Stimulated activated memory B cell treated with anti-CD40 and anti-IgM and Interleukin-4, amounts not matched to agents 10 μg/mL and 1 μg/mL and 100 μg/mL, for 72 hours (primary cell): ENCODE results near the gene TAL1.

Experiments
- ATAC-seq: fragments of 150-1000 bp; cut with Tn5 transposase; 2 replicates; pipeline ENCODE4 v1.10.0; 2021
- H3K27ac Mint-ChIP-seq: one replicate; pipeline ENCODE4 v1.8.0; 2022; ENCODE audit warnings: mild to moderate bottlenecking, mixed read lengths
- H3K27me3 Mint-ChIP-seq: one replicate; pipeline ENCODE4 v1.8.0; 2022; ENCODE audit warnings: mixed read lengths
- H3K36me3 Mint-ChIP-seq: one replicate; pipeline ENCODE4 v1.8.0; 2022; ENCODE audit warnings: mixed read lengths
- H3K4me1 Mint-ChIP-seq: one replicate; pipeline ENCODE4 v1.8.0; 2022; ENCODE audit warnings: mixed read lengths
- H3K4me3 Mint-ChIP-seq: one replicate; pipeline ENCODE4 v1.8.0; 2022; ENCODE audit warnings: mild to moderate bottlenecking, moderate library complexity, mixed read lengths
- H3K9me3 Mint-ChIP-seq: one replicate; pipeline ENCODE4 v1.8.0; 2022; ENCODE audit warnings: mixed read lengths

TAL1 gene

GRCh38 chr1:47235241-47235681, 3.2 kb upstream of the TAL1 start:
- H3K27ac Mint-ChIP-seq = no peak overlapping the region
- ATAC-seq = no peak
- peaks cover 60% of the 10 kb centered on the region for H3K27me3 Mint-ChIP-seq
- no peaks in the 10 kb centered on the region for H3K36me3 Mint-ChIP-seq
- no peaks in the 10 kb centered on the region for H3K9me3 Mint-ChIP-seq
- no peak overlapping the region for H3K4me3 Mint-ChIP-seq
- peaks cover 20% of the 10 kb centered on the region for H3K4me1 Mint-ChIP-seq

GRCh38 chr1:47233186-47233585, 1.2 kb upstream of the TAL1 start:
- no peaks in the 10 kb centered on the region for H3K9me3 Mint-ChIP-seq
- no peak overlapping the region for H3K4me3 Mint-ChIP-seq
- H3K4me1 Mint-ChIP-seq = peaks cover 33% of the 10 kb centered on the region
- H3K36me3 Mint-ChIP-seq = no peaks in the 10 kb centered on the region
- H3K27ac Mint-ChIP-seq = no peak overlapping the region
- no peak for ATAC-seq
- H3K27me3 Mint-ChIP-seq = peaks cover 65% of the 10 kb centered on the region

GRCh38 chr1:47231301-47232186, 481 bp downstream of the TAL1 start:
- Mint-ChIP-seq H3K9me3 (no peaks in the 10 kb centered on the region), H3K4me3 (peak overlapping the region; percentile 68), H3K4me1 (peaks cover 33% of the 10 kb centered on the region), H3K36me3 (no peaks in the 10 kb centered on the region), H3K27me3 (peaks cover 65% of the 10 kb centered on the region), H3K27ac (peak overlapping the region; percentile 60)
- no peak for ATAC-seq

- ATAC-seq = no peak
These were observed 1.2 kb downstream of the TAL1 start for GRCh38 chr1:47230692-47231300.

GRCh38 chr1:47229886-47230691, 1.9 kb downstream of the TAL1 start:
- no peak for ATAC-seq
- Mint-ChIP-seq H3K27ac (no peak overlapping the region), H3K4me1 (peaks cover 40% of the 10 kb centered on the region), H3K27me3 (peaks cover 63% of the 10 kb centered on the region), H3K9me3 (no peaks in the 10 kb centered on the region), H3K4me3 (no peak overlapping the region), H3K36me3 (no peaks in the 10 kb centered on the region)

More at GRCh38 chr1:47230692-47231300, 1.2 kb downstream of the TAL1 start:
- Mint-ChIP-seq H3K27ac (peak overlapping the region; percentile 60), H3K9me3 (no peaks in the 10 kb centered on the region), H3K4me1 (peaks cover 38% of the 10 kb centered on the region), H3K4me3 (peak overlapping the region; percentile 25), H3K36me3 (no peaks in the 10 kb centered on the region), H3K27me3 (peaks cover 65% of the 10 kb centered on the region)

GRCh38 chr1:47229031-47229885, 2.8 kb downstream of the TAL1 start:
- Mint-ChIP-seq H3K36me3 (no peaks in the 10 kb centered on the region), H3K4me1 (peaks cover 40% of the 10 kb centered on the region), H3K27ac (no peak overlapping the region), H3K4me3 (no peak overlapping the region), H3K27me3 (peaks cover 54% of the 10 kb centered on the region), H3K9me3 (no peaks in the 10 kb centered on the region)
- ATAC-seq = no peak

GRCh38 chr1:47228644-47229030, 3.4 kb downstream of the TAL1 start:
- no peaks in the 10 kb centered on the region for H3K36me3 Mint-ChIP-seq
- no peak overlapping the region for H3K4me3 Mint-ChIP-seq
- ATAC-seq = no peak
- H3K27ac Mint-ChIP-seq = no peak overlapping the region
- H3K4me1 Mint-ChIP-seq = peaks cover 40% of the 10 kb centered on the region
- no peaks in the 10 kb centered on the region for H3K9me3 Mint-ChIP-seq
- peaks cover 48% of the 10 kb centered on the region for H3K27me3 Mint-ChIP-seq

- no peaks in the 10 kb centered on the region for H3K9me3 Mint-ChIP-seq
These were observed 4.4 kb downstream of the TAL1 start for GRCh38 chr1:47227341-47228232.

GRCh38 chr1:47226839-47227215, 5.2 kb downstream of the TAL1 start:
- H3K27ac Mint-ChIP-seq = no peak overlapping the region
- no peaks in the 10 kb centered on the region for H3K9me3 Mint-ChIP-seq
- peaks cover 32% of the 10 kb centered on the region for H3K4me1 Mint-ChIP-seq
- no peaks in the 10 kb centered on the region for H3K36me3 Mint-ChIP-seq
- ATAC-seq = no peak
- H3K27me3 Mint-ChIP-seq = peaks cover 30% of the 10 kb centered on the region
- H3K4me3 Mint-ChIP-seq = no peak overlapping the region

More at GRCh38 chr1:47227341-47228232, 4.4 kb downstream of the TAL1 start:
- no peaks in the 10 kb centered on the region for H3K36me3 Mint-ChIP-seq
- H3K4me1 Mint-ChIP-seq = peaks cover 37% of the 10 kb centered on the region
- H3K27ac Mint-ChIP-seq = no peak overlapping the region
- peaks cover 38% of the 10 kb centered on the region for H3K27me3 Mint-ChIP-seq
- H3K4me3 Mint-ChIP-seq = no peak overlapping the region
- no peak for ATAC-seq

GRCh38 chr1:47226121-47226838, 5.7 kb downstream of the TAL1 start:
- Mint-ChIP-seq H3K4me3 (peak overlapping the region; percentile 25), H3K4me1 (peaks cover 26% of the 10 kb centered on the region), H3K9me3 (no peaks in the 10 kb centered on the region), H3K27me3 (peaks cover 25% of the 10 kb centered on the region), H3K36me3 (no peaks in the 10 kb centered on the region), H3K27ac (no peak overlapping the region)
- ATAC-seq = no peak

- H3K9me3 Mint-ChIP-seq = no peaks in the 10 kb centered on the region
- H3K4me3 Mint-ChIP-seq = peak overlapping the region; percentile 25
- H3K27me3 Mint-ChIP-seq = peaks cover 17% of the 10 kb centered on the region
- H3K27ac Mint-ChIP-seq = no peak overlapping the region
- no peak for ATAC-seq
- H3K4me1 Mint-ChIP-seq = peaks cover 20% of the 10 kb centered on the region
- no peaks in the 10 kb centered on the region for H3K36me3 Mint-ChIP-seq
These were observed 6.5 kb downstream of the TAL1 start for GRCh38 chr1:47225430-47226100.

GRCh38 chr1:47224676-47225399, 7.2 kb downstream of the TAL1 start:
- ATAC-seq = peak; percentile 36
- Mint-ChIP-seq H3K27ac (no peak overlapping the region), H3K27me3 (peaks cover 10% of the 10 kb centered on the region), H3K4me1 (peaks cover 15% of the 10 kb centered on the region), H3K9me3 (no peaks in the 10 kb centered on the region), H3K36me3 (no peaks in the 10 kb centered on the region), H3K4me3 (no peak overlapping the region)
